IMR-90 (cell line): Measurements from ENCODE around the gene EML3. TPM values are rescaled to one million over a fixed set of nuclear protein-coding genes. Genes with fewer than 3 reads are reported as not detected.

Experiments
- ATAC-seq: fragments of 200-7000 bp; cut with Tn5 transposase; 2 replicates; pipeline ENCODE4 v1.9.1; 2020; ENCODE audit warnings: low read depth, mild to moderate bottlenecking, moderate library complexity
- BruUV-seq: library from RNA; stranded (reverse); fragments of 400-500 nt; replicated peaks from 2 replicates; lab custom pipeline; 2021; lab: Mats Ljungman, UMichigan
- CTCF ChIA-PET: fragments of 300-600 bp; formaldehyde crosslinking; extraction: SDS; loops from one replicate; lab custom pipeline; 2021; ENCODE audit warnings: antibody characterized with exemption; lab: Yijun Ruan, JAX
- POLR2A ChIA-PET: fragments of 300-600 bp; sonication (Branson Sonifier 250); formaldehyde crosslinking; loops from one replicate; lab custom pipeline; 2022; ENCODE audit warnings: antibody characterized with exemption; ENCODE audit not compliant: unreplicated experiment; lab: Charles Lee
- DNase-seq: peaks from one replicate; pipeline ENCODE4 v3.0.0; 2013
- H2AFZ ChIP-seq: replicated peaks from 2 replicates; pipeline ENCODE3; 2013; ENCODE audit warnings: low read length, mild to moderate bottlenecking; ENCODE audit not compliant: poor library complexity
- H2AK5ac ChIP-seq: 2 replicates; pipeline ENCODE4 v1.6.1; 2013; ENCODE audit warnings: low read depth, low read length, inconsistent platforms
- H2AK9ac ChIP-seq: replicated peaks from 2 replicates; pipeline ENCODE3; 2013; ENCODE audit warnings: mild to moderate bottlenecking, low read depth, low read length, moderate library complexity; ENCODE audit not compliant: poor library complexity
- H2BK120ac ChIP-seq: 2 replicates; pipeline ENCODE4 v1.6.1; 2013; ENCODE audit warnings: low read depth, low read length, inconsistent platforms
- H2BK15ac ChIP-seq: 3 replicates; pipeline ENCODE4 v1.6.1; 2013; ENCODE audit warnings: low read depth, low read length, inconsistent platforms
- H2BK20ac ChIP-seq: 2 replicates; pipeline ENCODE4 v1.6.1; 2013; ENCODE audit warnings: low read depth, mild to moderate bottlenecking, inconsistent platforms, low read length, moderate library complexity
- H2BK5ac ChIP-seq: 2 replicates; pipeline ENCODE4 v1.6.1; 2013; ENCODE audit warnings: mild to moderate bottlenecking, low read depth, low read length, inconsistent platforms; ENCODE audit not compliant: poor library complexity, severe bottlenecking
- H3K14ac ChIP-seq: replicated peaks from 2 replicates; pipeline ENCODE4 v1.6.1; 2013; ENCODE audit warnings: low read depth, low read length, inconsistent platforms
- H3K18ac ChIP-seq: 2 replicates; pipeline ENCODE4 v1.6.1; 2013; ENCODE audit warnings: low read depth, low read length, control low read depth
- H3K23ac ChIP-seq: 2 replicates; pipeline ENCODE4 v1.6.1; 2013; ENCODE audit warnings: low read depth, low read length, inconsistent platforms
- H3K27ac ChIP-seq: 2 replicates; pipeline ENCODE4 v1.5.1; 2013; ENCODE audit warnings: mild to moderate bottlenecking, control low read depth, low read length; ENCODE audit not compliant: insufficient read depth
- H3K27me3 ChIP-seq: 2 replicates; pipeline ENCODE4 v1.6.1; 2013; ENCODE audit warnings: low read length; ENCODE audit not compliant: control insufficient read depth, insufficient read depth
- H3K36me3 ChIP-seq: 2 replicates; pipeline ENCODE4 v1.6.1; 2013; ENCODE audit warnings: low read length, mixed read lengths; ENCODE audit not compliant: control insufficient read depth, insufficient read depth
- H3K4ac ChIP-seq: 2 replicates; pipeline ENCODE4 v1.6.1; 2013; ENCODE audit warnings: low read depth, low read length, inconsistent platforms
- H3K4me1 ChIP-seq: 2 replicates; pipeline ENCODE4 v1.6.1; 2013; ENCODE audit warnings: low read length, mixed read lengths; ENCODE audit not compliant: control insufficient read depth, insufficient read depth
- H3K4me2 ChIP-seq: 2 replicates; pipeline ENCODE4 v1.6.1; 2013; ENCODE audit warnings: low read depth, mild to moderate bottlenecking, control low read depth, low read length, moderate library complexity
- H3K4me3 ChIP-seq: 2 replicates; pipeline ENCODE4 v1.5.1; 2013; ENCODE audit warnings: low read depth, mild to moderate bottlenecking, control low read depth, low read length, moderate library complexity; ENCODE audit not compliant: insufficient read depth
- H3K56ac ChIP-seq: 2 replicates; pipeline ENCODE4 v1.6.1; 2013; ENCODE audit warnings: low read length, inconsistent platforms; ENCODE audit not compliant: insufficient read depth; ENCODE audit errors: extremely low read depth
- H3K79me1 ChIP-seq, 2 experiments: 2 replicates each; pipeline ENCODE4 v1.6.1; 2013; ENCODE audit warnings: low read length in 2 of 2, inconsistent platforms in 1 of 2, low read depth in 1 of 2
- H3K9ac ChIP-seq: 2 replicates; pipeline ENCODE4 v1.6.1; 2013; ENCODE audit warnings: low read depth, low read length, control low read depth
- H3K9me1 ChIP-seq: 2 replicates; pipeline ENCODE4 v1.6.1; 2013; ENCODE audit warnings: low read length, inconsistent platforms; ENCODE audit not compliant: insufficient read depth
- H3K9me3 ChIP-seq: 2 replicates; pipeline ENCODE4 v1.6.1; 2013; ENCODE audit warnings: low read length; ENCODE audit not compliant: control insufficient read depth, insufficient read depth
- H4K20me1 ChIP-seq: 2 replicates; pipeline ENCODE4 v1.6.1; 2013; ENCODE audit warnings: low read length, inconsistent platforms; ENCODE audit not compliant: insufficient read depth
- H4K5ac ChIP-seq: 2 replicates; pipeline ENCODE4 v1.6.1; 2013; ENCODE audit warnings: mild to moderate bottlenecking, low read depth, low read length, control low read depth
- H4K8ac ChIP-seq, 2 experiments: 2 replicates each; pipeline ENCODE4 v1.6.1; 2013; ENCODE audit warnings: low read depth in 2 of 2, low read length in 2 of 2, control low read depth in 1 of 2, inconsistent platforms in 1 of 2
- H4K91ac ChIP-seq: 2 replicates; pipeline ENCODE4 v1.6.1; 2013; ENCODE audit warnings: low read depth, low read length, inconsistent platforms; ENCODE audit not compliant: insufficient read depth
- CEBPB ChIP-seq: IDR thresholded peaks from 2 replicates; pipeline ENCODE4 v1.6.1; 2012; ENCODE audit warnings: low read depth, low read length, improper control_type of control experiment
- CHD1 ChIP-seq: IDR thresholded peaks from 2 replicates; pipeline ENCODE4 v1.6.1; 2012; ENCODE audit warnings: low read depth, low read length, improper control_type of control experiment
- FOS ChIP-seq: fragments of 150-350 bp; IDR thresholded peaks from 2 replicates; pipeline ENCODE4 v1.6.1; 2016; ENCODE audit warnings: low read depth, low read length
- MAFK ChIP-seq: IDR thresholded peaks from 2 replicates; pipeline ENCODE4 v1.6.1; 2012; ENCODE audit warnings: low read depth, low read length, improper control_type of control experiment
- NFE2L2 ChIP-seq: fragments of 150-350 bp; IDR thresholded peaks from 2 replicates; pipeline ENCODE4 v1.6.1; 2016; ENCODE audit warnings: low read depth, mild to moderate bottlenecking, low read length
- RAD21 ChIP-seq: IDR thresholded peaks from 2 replicates; pipeline ENCODE4 v1.6.1; 2012; ENCODE audit warnings: low read length, improper control_type of control experiment
- RCOR1 ChIP-seq: IDR thresholded peaks from 2 replicates; pipeline ENCODE4 v1.6.1; 2012; ENCODE audit warnings: mild to moderate bottlenecking, low read length, improper control_type of control experiment; ENCODE audit not compliant: insufficient replicate concordance
- SMC3 ChIP-seq: fragments of 150-350 bp; IDR thresholded peaks from 2 replicates; pipeline ENCODE4 v1.6.1; 2016; ENCODE audit warnings: low read depth, mild to moderate bottlenecking, antibody characterized with exemption, low read length, moderate library complexity
- whole genome bisulfite sequencing, 2 experiments: methylation state at CpG; one replicate each; pipeline versions ENCODE4 v1.1.5 to v1.1.7; 2013; ENCODE audit warnings: missing lambda C conversion rate in 2 of 2; ENCODE audit not compliant: insufficient read length in 1 of 2; ENCODE audit errors: extremely low coverage in 2 of 2; 5-methylcytosine and 5-hydroxymethylcytosine counted together
- dilution Hi-C: fragments of 300-500 bp; cut with HindIII; formaldehyde crosslinking; loops from one replicate; pipeline ENCODE4 v1.14.3; 2018; ENCODE audit warnings: low sequenced_read_pairs; ENCODE audit not compliant: unreplicated experiment
- in situ Hi-C: fragments of 300-500 bp; cut with MboI; formaldehyde crosslinking; loops from 3 replicates; pipeline ENCODE4 v1.14.3; 2019; ENCODE audit warnings: low sequenced_read_pairs, inconsistent platforms, mixed read lengths
- intact Hi-C: fragments of 100-400 bp; cut with micrococcal nuclease; formaldehyde crosslinking; loops from 2 replicates; pipeline ENCODE4 v1.10.0; 2022
- polyA plus RNA-seq, 3 experiments: library from polyadenylated mRNA; depleted of rRNA; stranded (reverse); fragments of >200 nt; gene quantifications; 2 replicates each; pipeline ENCODE4 v1.2.3, GENCODE V29; 2012; ENCODE audit warnings: low replicate concordance in 1 of 3
- total RNA-seq: library from RNA; depleted of rRNA; stranded (reverse); fragments of >200 nt; gene quantifications from 2 replicates; pipeline ENCODE4 v1.2.3, GENCODE V29; 2012

Gene EML3
- total and polyA plus RNA-seq, 2 of the 4 experiments (the other 2 are of a cell fraction), result 5.0 to 24.7 TPM

- Histone ChIP-seq H3K4ac (no peak overlapping the region), H3K4me3 (no peak overlapping the region), H3K14ac (no peak overlapping the region), H3K36me3 (peaks cover 32% of the 10 kb centered on the region), H3K9ac (no peak overlapping the region), H3K27ac (no peak overlapping the region), H3K79me1 (peaks cover 6 to 57% of the 10 kb centered on the region in 2 experiments), H2BK15ac (no peak overlapping the region), H2AFZ (no peak overlapping the region), H3K18ac (no peak overlapping the region), H3K4me2 (no peak overlapping the region), H2BK5ac (no peak overlapping the region), H2AK9ac (no peak overlapping the region), H3K9me3 (no peaks in the 10 kb centered on the region), H3K4me1 (peaks cover 8% of the 10 kb centered on the region), H4K20me1 (peaks cover 17% of the 10 kb centered on the region), H3K27me3 (no peaks in the 10 kb centered on the region), H3K23ac (no peak overlapping the region), H3K9me1 (0 out of 2 replicates have a peak, but pooled peaks cover 7% of the 10 kb centered on the region), H4K5ac (no peak overlapping the region), H2BK120ac (no peak overlapping the region), H3K56ac (no peak overlapping the region), H2BK20ac (no peak overlapping the region), H4K8ac (no peak overlapping the region), H2AK5ac (no peak overlapping the region), H4K91ac (no peak overlapping the region)
- ATAC-seq (no peak), DNase-seq (no peak)
- ChIA-PET POLR2A (no interaction called here), CTCF (no interaction called here)
- no TSS peak for BruUV-seq
- dilution Hi-C loops (no loop called here), intact Hi-C loops (no loop called here), in situ Hi-C loops (no loop called here)
- TF ChIP-seq CEBPB, result no peak
- TF ChIP-seq RCOR1, result no peak
- TF ChIP-seq MAFK, result no peak
- no peak for TF ChIP-seq CHD1
- TF ChIP-seq FOS, result no peak
- TF ChIP-seq SMC3, result no peak
- no peak for TF ChIP-seq RAD21
- no peak for TF ChIP-seq NFE2L2
- 95% methylated on average over 18 of the region's 24 CpGs; no CpG with 5 or more reads in 1 of the 2 experiments for WGBS, 2 experiments
These were observed 35.8 kb upstream of the EML3 start for GRCh38 chr11:62648185-62648966.
